ENCODE measurements around the gene RFC2.
A peak's percentile ranks its signal among the peaks of the same experiment; 100 is the strongest.

Gene RFC2

DNA sequence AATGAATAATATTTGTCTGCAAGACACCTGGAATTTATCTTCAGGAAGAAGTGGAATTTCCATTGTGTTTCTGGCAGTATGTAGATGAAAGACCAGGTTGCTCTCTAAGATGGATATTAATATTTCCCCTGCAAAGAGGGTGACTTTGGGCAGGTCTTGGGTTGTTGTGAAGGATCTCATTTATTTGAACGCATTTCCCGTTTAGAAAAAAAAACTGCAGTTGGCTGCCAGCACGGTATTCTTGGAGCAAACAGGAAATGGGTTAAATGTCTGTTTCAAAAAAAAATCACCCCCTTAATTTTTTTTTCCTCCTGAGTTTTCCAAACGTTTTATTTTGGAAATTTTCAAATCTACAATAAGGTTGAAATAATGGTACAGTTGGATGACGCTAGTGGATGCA, 68.6 kb downstream of the RFC2 start:
- DNase-seq: no peak

DNA sequence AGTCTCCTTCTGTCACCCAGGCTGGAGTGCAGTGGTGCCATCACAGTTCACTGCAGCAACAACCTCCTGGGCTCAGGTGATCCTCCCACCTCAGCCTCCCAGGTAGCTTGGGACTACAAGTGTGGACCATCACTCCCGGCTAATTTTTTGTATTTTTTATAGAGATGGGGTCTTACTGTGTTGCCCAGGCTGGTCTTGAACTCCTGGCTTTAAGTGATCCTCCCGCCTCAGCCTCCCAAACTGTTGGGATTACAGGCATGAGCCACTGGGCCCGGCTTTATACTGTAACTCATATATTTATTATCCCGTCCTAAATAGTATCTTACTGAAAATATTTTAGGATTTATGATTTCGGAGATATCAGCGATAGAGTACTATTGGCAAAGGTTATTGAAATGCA, 69.2 kb downstream of the RFC2 start:
- DNase-seq: no peak

DNA sequence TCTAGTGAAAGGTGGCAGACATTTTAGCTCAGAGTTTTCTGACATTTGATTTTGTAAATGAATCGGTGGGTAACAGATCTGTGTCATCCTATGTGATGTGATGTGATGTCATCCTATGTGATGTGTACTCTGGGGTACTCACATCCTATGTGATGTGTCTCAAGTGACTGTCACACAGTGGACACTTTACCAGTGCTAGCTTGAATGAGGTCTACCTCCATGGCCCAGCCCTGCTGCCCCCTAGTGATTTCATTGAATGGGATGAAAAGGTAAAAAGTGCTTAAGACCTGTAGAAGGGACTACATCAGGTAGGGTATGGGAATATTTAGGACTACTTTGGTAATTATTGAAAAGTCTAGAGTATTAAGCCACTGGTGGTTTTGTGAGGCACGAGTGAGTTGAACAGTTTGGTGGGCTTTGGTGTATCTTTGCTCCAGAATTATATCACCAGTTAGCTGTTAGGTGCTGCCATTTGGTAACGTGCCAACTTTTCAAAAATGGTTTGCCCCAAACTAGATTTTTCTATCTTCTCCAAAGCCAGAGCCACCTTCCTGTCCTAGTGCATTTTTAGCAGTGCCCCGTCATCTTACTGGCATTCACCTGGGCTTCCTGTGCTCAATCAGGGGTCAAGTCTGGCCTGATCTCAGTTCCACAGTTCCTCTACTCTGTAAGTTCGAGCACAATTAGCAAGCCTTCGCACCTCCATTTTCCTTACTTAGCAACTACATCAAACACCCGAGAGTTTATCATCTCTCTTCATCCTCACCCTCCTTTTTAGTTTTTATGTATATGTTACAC, 70.3 kb downstream of the RFC2 start:
- DNase-seq: peak; percentile 18 to 56 (median 55)

DNA sequence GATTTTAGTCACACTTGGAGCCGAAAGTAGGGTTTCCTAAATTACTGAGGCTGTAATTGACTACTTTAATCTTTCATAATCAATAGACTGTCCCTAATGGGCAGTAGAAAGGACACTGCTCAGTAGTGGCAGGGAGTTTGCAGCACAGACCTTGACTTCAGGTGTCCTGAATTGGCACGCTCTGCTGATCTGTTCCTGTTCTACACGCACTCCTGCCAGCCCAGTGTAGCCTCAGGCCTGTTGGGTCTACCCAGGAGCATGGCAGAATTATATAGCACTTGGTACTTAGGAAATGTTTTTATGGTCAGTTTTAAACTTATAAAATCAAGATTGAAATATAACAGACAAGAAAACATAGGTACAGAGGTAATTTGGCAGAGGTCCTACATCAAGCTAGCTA, 71.1 kb downstream of the RFC2 start:
- DNase-seq: no peak

DNA sequence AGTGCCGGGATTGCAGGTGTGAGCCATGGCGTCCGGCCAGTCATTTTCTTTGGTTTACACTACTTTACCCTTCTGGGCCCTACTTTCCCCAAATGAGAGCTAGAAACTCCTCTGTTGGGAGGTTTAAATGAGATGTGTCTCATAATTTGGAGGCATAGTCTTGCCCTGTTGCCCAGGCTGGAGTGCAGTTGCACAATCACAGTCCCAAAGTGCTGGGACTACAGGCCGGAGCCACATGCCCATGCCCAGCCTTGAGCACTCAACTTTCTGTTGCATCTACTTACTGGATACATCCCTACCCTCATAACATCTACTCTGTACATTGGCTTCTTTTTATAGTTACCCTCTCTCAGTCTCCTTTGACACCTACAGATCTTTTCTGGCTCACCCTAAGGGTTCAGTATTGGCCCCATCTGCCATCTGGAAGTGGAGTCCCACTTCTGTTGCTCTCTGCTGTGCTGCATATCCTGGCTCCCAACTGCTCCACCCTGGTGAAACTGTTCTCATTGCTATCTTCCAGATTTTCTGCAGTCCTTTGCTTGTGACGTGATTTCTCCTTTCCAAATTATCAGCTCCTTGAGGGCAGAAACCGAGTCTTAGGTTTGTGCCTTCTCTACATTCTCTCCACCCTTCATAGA, 71.6 kb downstream of the RFC2 start:
- no peak for DNase-seq

DNA sequence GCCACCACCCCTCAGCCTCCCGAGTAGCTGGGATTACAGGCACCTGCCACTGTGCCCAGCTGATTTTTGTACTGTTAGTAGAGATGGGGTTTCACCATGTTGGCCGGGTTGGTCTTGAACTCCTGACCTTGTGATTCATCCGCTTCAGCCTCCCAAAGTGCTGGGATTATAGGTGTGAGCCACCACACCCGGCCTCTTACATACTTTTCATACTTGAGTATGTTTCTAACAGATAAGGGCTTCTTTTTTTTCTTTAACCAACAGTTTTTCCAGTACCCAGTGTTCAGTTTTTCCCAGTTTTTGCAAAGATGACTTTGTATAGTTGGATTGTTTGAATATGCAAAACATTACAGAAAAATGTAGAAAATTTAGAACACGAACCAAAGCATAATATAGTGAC, 72.4 kb downstream of the RFC2 start:
- DNase-seq: no peak

All from suppressor macrophage treated with lipopolysaccharide for 1 hour (primary cell).